Measurements from ENCODE around the gene LIX1. TPM values are rescaled to one million over a fixed set of nuclear protein-coding genes. Genes with fewer than 3 reads are reported as not detected.
"Not testable (repeated sequence)": the region's sequence is repeated elsewhere in the genome, so short reads cannot be mapped to it uniquely, and the experiment has no call there.

The LIX1 gene
- polyA plus RNA-seq, 3 donors: 5.6 to 5.9 (median 5.7) TPM

GRCh38 chr5:97143704-97144103, 1.3 kb upstream of the LIX1 start:
- DNase-seq (ENCODE audit: low read depth in 3 of 3, low spot score in 2 of 3): no peak

- DNase-seq (ENCODE audit: low read depth in 3 of 3, low spot score in 2 of 3): no peak
Measured at GRCh38 chr5:97141539-97141938, 872 bp downstream of the LIX1 start.

GRCh38 chr5:97141031-97141430, 1.4 kb downstream of the LIX1 start:
- no peak for DNase-seq (ENCODE audit: low read depth in 3 of 3, low spot score in 2 of 3)

GRCh38 chr5:97140250-97140649, 2.2 kb downstream of the LIX1 start:
- DNase-seq (ENCODE audit: low read depth in 3 of 3, low spot score in 2 of 3): not testable (repeated sequence)

- DNase-seq (ENCODE audit: low read depth in 3 of 3, low spot score in 2 of 3): no peak
Measured at GRCh38 chr5:97136475-97136874, 5.9 kb downstream of the LIX1 start.

GRCh38 chr5:97135868-97136267, 6.5 kb downstream of the LIX1 start:
- no peak for DNase-seq (ENCODE audit: low read depth in 3 of 3, low spot score in 2 of 3)

GRCh38 chr5:97134634-97135033, 7.8 kb downstream of the LIX1 start:
- no peak for DNase-seq (ENCODE audit: low read depth in 3 of 3, low spot score in 2 of 3)

- no peak for DNase-seq (ENCODE audit: low read depth in 3 of 3, low spot score in 2 of 3)
Measured at GRCh38 chr5:97133101-97133500, 9.3 kb downstream of the LIX1 start.

GRCh38 chr5:97131921-97132320, 10.5 kb downstream of the LIX1 start:
- no peak for DNase-seq (ENCODE audit: low read depth in 3 of 3, low spot score in 2 of 3)

- no peak for DNase-seq (ENCODE audit: low read depth in 3 of 3, low spot score in 2 of 3)
Measured at GRCh38 chr5:97131139-97131710, 11.2 kb downstream of the LIX1 start.

GRCh38 chr5:97127727-97128126, 14.7 kb downstream of the LIX1 start:
- DNase-seq (ENCODE audit: low read depth in 3 of 3, low spot score in 2 of 3): no peak

- no peak for DNase-seq (ENCODE audit: low read depth in 3 of 3, low spot score in 2 of 3)
Measured at GRCh38 chr5:97125125-97125683, 17.2 kb downstream of the LIX1 start.

GRCh38 chr5:97124335-97124734, 18.1 kb downstream of the LIX1 start:
- no peak for DNase-seq (ENCODE audit: low read depth in 3 of 3, low spot score in 2 of 3)

- no peak for DNase-seq (ENCODE audit: low read depth in 3 of 3, low spot score in 2 of 3)
Measured at GRCh38 chr5:97121848-97122247, 20.6 kb downstream of the LIX1 start.

GRCh38 chr5:97120195-97120594, 22.2 kb downstream of the LIX1 start:
- no peak for DNase-seq (ENCODE audit: low read depth in 3 of 3, low spot score in 2 of 3)

GRCh38 chr5:97119007-97119390, 23.4 kb downstream of the LIX1 start:
- DNase-seq (ENCODE audit: low read depth in 3 of 3, low spot score in 2 of 3): no peak

GRCh38 chr5:97118261-97119006, 24.0 kb downstream of the LIX1 start:
- no peak for DNase-seq (ENCODE audit: low read depth in 3 of 3, low spot score in 2 of 3)

GRCh38 chr5:97115932-97116331, 26.5 kb downstream of the LIX1 start:
- DNase-seq (ENCODE audit: low read depth in 3 of 3, low spot score in 2 of 3): no peak

- DNase-seq (ENCODE audit: low read depth in 3 of 3, low spot score in 2 of 3): no peak
Measured at GRCh38 chr5:97112230-97112629, 30.2 kb downstream of the LIX1 start.

- DNase-seq (ENCODE audit: low read depth in 3 of 3, low spot score in 2 of 3): no peak
Measured at GRCh38 chr5:97111616-97112015, 30.8 kb downstream of the LIX1 start.

GRCh38 chr5:97111004-97111403, 31.4 kb downstream of the LIX1 start:
- DNase-seq (ENCODE audit: low read depth in 3 of 3, low spot score in 2 of 3): no peak

- DNase-seq (ENCODE audit: low read depth in 3 of 3, low spot score in 2 of 3): no peak
Measured at GRCh38 chr5:97107318-97107717, 35.1 kb downstream of the LIX1 start.

Measured in right renal cortex interstitium (tissue), 3 donors.